ENCODE data around the gene ATOSB. TPM values are rescaled to one million over a fixed set of nuclear protein-coding genes. Genes with fewer than 3 reads are reported as not detected.

ATOSB gene
- polyA plus RNA-seq, 4 donors = 11.4 to 15.0 (median 13.4) TPM

DNA sequence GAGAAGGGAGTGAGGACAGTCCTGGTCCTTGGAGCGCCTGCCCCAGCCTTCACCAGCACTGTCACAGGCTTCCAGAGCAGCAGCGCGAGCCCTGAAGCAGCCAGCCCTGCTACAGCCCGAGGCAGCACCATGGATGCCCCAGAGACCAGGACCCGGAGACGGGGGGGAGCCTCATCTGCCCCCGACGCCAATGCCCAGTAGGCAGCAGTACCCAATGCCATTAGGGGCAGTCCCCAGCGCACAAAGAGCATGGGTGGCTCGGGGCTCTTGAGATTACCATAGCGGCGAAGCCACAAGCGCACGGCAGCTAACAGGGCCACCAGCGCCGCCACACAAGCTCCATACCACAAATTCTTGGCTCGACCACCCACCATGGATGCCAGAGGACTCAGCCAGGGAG is 24.1 kb downstream of the ATOSB start:
- DNase-seq (ENCODE audit: low read depth in 4 of 4, low spot score in 3 of 4) = no peak

DNA sequence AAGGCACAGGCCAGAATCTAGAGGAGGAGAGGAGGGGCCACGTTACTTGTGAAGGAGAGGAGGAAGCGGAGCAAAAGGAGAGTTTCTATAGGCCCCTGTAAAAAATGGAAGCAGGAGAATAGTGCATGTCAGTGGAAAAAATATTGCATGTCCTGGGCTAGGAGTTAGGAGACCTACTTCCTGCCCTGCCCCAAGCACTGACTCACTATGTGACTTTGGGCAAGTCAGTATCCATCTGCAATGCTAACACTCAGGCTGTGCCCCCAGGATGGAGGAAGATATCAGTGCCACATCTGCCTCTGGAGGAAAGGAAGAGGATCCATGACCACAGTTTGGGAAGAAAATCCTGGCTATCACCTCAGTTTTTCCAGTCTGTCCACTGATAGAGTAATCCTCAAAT is 26.2 kb downstream of the ATOSB start:
- DNase-seq (ENCODE audit: low read depth in 4 of 4, low spot score in 3 of 4) = no peak

DNA sequence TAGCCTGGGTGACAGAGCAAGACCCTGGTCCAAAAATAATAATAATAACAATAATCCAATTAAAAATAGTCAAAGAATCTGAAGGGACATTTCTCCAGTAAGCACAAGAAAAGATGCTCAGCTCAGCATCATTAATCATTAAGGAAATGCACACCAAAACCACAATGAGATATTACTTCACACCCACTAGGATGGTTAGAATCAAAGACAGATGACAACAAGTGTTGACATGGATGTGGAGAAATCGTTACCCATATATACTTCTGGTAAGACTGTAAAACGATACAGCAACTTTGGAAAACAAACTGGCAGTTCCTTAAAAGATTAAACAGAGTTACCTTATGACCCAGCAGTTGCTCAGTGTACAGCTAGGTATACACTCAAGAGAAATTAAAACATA is 30.6 kb downstream of the ATOSB start:
- DNase-seq (ENCODE audit: low read depth in 4 of 4, low spot score in 3 of 4) = no peak

DNA sequence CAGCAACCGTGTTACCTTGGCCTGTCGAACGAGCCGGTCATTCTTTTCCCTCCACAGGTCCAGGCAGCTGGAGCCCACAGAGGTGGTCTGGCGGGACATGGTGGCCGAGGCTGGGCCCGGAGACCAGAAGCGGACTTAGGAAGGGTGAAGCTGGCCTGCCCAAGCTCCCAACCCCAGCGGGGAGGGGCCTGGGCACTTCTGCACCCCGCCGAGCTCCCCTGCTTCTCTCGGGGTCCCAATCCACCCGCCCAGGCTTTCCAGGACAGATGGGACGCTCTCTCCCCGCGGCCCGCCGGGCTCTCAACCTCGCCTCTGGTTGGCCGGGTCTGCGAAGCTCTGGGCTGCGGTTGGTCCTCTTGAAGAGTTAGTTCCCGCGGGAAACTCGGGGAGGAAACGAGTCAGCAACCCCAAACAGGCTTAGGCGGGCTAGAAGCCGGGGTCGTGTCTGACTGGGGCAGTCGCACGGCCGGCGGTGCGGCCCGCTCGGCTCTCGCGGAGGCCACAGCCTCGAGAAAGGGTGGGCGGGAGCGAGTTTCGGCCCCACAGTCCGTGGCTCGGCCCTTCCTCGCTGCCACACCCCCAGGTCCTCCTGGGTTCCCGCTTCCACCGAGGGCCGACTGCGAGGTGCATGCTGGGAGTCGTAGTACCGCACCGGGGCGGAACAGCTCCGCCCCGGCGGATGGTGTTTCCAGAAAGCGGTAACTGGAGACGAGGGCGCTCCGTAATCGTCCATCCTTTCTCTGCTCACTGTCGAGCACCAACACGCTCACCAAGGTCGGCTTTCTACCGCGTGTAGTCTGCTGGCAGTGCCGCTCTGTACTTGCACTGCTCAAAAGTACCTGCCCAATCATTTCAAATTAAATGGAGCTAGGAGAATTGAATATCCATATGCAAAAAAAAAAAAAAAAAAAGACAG is 36.0 kb downstream of the ATOSB start, which contains the start of gene FANCG:
FANCG (minus strand) TSS at position 517 of the 916 bp plus-strand sequence; CDS start at position 99, 418 bp downstream.
- peak; percentile 83 to 85 (median 84) for DNase-seq (ENCODE audit: low read depth in 4 of 4, low spot score in 3 of 4)

DNA sequence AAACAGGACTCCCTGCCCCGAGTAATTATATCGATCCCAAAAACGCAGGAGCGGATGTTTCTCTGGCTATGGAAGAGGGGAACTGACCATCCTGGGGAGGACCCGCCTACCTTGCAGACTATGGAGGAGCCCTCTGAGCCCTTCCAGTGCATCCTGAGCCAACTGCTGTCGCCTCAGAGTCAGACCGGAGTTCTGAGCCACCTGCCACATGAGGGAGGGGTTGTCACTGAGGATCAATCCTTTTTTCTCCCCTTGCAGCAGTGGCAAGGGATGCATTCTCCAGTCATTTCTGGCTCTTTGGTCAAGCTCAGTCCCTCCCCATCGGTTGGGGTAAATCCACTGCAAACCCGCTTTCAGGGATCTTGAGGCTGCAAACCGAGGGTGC is 36.6 kb downstream of the ATOSB start:
- DNase-seq (ENCODE audit: low read depth in 4 of 4, low spot score in 3 of 4) = no peak

DNA sequence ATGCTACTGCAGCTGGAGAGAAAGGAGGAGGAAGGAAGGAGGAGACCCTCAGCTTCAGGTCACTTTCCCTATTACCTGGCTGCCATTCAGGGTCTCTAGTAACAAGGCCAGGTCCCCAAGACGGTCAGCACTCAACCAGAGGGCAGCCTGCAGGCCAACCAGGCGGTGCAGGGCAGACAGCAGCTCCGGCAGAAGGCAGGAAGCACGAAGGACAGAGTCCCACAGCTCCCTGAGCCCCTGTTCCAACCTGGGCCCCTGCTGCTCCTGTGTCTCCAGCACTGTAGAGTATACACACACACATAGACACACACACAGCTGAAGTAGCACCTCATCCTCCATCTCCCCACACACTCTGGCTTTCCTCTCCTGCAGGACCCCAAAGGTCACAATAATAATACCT is 37.6 kb downstream of the ATOSB start:
- DNase-seq (ENCODE audit: low read depth in 4 of 4, low spot score in 3 of 4) = no peak

DNA sequence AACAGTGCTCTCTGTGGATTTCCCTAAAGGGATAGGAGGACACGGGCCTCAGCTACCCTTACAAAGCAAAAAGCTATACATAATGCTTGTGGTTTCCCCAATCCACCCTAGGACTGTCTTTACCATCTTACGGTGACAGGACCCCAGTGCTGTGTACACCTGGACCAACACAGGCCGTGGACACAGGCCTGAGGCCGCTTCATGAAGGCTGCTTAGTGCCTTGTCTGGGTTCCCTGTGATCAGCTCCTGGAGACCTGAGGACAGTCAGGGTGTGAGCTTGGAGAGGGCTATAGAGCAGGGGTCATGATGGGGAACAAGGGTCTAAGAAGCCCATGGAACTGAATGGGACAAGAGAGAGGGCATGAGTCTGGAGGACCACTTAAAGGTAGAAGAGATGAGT is 38.8 kb downstream of the ATOSB start:
- DNase-seq (ENCODE audit: low read depth in 4 of 4, low spot score in 3 of 4) = no peak

DNA sequence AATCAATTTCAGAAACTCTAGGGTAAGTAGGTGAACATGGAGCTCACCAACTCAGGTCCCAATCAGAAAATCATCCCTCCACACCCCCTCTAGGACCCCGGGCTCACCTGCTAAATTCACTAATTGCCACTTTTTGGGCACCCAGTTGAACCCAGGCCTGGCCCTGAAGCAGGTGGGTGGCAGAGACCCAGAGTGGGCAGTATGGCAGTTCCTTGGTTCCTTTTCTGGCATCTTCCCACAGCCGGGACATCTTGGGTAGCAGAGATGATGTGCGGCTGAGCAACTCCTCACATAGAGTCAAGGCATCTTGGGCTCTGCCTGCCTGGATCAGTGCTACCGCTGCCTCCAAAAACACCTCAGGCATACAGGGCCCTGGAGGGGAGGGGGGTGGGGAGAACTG is 40.3 kb downstream of the ATOSB start:
- no peak for DNase-seq (ENCODE audit: low read depth in 4 of 4, low spot score in 3 of 4)

DNA sequence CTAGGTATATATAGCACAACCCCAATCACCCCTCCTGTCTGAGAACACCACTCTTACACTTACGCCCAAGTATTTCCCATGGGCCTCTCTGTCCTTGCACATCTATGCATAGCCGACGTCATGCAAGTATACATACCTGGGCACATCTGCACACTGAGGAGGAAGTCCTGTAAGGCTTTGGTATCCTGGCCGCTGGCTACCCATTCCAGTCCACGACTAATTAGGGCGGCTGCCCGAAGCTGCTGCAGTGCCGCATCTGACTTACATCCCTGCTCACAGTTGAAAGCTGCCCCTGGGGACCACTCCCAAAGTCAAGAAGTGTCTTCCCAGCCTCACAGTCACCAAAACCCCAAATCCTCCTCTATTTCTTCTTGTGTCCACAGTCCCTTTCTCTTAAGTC is 40.9 kb downstream of the ATOSB start:
- DNase-seq (ENCODE audit: low read depth in 4 of 4, low spot score in 3 of 4) = no peak

DNA sequence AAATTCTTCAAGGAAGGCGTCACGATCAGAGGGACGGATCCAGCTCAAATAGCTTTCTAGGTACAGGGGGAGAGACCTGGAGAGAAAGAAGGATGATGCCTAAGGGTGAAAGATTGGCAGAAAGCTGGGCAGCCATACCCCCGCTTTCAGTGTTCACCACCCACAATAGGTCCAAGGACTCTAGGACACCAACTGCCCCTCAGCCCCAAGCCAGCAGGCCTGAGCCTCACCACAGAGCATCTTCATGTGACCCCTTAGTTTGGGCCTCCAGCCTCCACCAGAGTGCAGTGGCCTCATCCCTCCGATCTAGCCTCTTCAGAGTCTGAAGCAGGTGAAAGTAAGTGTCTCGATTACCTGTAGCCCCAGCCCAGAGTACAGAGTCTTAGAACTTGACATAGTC is 41.5 kb downstream of the ATOSB start:
- no peak for DNase-seq (ENCODE audit: low read depth in 4 of 4, low spot score in 3 of 4)

DNA sequence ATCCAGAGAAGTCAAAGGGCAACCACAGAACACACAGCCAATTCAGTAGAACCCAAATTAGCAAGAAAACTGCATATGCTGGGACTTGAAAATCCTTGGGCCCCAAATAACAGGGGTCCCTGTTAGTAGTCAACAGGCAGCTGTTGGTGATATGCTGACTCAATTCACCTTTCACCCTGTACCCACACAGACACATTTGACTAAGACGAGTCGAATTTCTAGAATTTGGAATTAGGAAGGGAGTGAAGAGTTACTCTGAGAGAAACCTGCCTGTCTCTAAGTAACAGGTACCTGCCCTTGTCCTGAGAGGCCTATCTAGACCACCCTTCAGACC is 42.4 kb downstream of the ATOSB start:
- no peak for DNase-seq (ENCODE audit: low read depth in 4 of 4, low spot score in 3 of 4)

DNA sequence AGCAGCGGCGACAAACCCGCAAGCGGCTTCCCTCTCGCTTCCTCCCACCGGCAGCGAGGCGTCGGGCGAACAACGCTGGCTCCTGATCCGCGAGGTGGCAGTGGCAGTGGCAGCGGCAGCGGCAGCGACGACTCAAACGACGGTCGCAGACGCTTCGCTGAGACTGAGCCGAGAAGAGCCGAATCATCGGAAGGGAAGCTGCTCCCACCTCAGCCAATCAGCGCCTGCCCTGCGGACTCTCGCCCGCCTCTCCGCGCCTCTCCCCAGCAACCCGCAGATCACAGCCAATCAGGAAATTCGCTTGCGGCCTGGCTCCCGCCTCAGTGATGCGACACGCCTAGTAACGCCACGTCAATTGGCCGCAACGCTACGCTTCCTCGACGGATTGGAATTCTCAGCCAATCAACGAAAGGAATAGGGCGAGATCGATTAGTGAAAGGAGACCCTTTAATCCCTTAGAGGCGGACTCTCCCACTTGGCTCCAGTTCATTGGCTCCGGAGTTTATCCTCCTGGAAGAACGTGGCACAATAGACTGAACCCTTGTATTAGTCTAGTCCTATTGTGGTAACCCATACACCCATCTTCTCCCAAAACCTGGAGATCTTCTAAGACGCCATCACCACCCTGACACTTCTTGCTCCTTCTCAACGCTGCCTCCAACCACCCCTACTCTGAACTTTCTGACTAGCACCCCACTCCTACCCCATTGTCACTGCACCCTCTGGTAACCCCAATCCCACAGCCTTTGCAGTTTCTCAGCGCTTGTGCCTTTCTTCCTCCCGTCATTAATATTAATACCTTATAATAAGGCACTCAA is 43.0 kb downstream of the ATOSB start, which contains the start of gene VCP:
VCP (minus strand) TSS at position 165 of the 818 bp plus-strand sequence. CDS start 272 bp downstream, outside the sequence.
- peak; percentile 91 to 97 (median 94) for DNase-seq (ENCODE audit: low read depth in 4 of 4, low spot score in 3 of 4)

DNA sequence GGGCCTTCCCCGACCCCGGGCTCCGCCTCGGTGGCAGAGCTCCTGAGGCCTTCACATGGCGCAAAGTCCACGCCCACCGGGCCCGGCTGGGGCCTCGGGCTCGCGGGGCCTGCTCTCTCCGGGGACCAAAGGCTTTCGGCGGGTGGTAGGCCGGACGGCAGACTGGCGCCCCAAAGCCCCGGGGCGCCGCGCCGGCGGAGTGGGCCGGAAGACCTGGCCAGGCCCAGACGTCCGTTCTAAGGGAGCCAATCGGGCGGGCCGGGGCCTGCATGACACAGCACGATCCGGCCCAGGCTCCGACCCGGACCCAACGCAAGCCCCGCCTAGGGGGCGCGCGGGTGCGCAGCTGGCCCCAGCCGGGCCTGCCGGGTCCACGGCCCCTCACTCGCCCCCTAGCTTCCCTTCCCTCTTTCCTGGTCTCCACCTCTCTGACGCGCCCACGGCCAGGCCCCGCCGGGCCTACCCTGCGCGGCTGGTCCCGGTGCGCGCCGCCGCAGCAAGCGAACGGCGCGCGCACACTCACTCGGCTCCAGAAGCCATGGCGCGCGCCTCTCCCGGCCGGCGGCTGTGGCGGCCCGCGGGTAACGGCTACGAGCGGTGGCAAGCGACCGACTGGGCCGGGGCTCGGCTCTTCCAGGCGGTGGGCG is 43.7 kb downstream of the ATOSB start:
- DNase-seq (ENCODE audit: low read depth in 4 of 4, low spot score in 3 of 4) = peak; percentile 51 to 72 (median 68)

DNA sequence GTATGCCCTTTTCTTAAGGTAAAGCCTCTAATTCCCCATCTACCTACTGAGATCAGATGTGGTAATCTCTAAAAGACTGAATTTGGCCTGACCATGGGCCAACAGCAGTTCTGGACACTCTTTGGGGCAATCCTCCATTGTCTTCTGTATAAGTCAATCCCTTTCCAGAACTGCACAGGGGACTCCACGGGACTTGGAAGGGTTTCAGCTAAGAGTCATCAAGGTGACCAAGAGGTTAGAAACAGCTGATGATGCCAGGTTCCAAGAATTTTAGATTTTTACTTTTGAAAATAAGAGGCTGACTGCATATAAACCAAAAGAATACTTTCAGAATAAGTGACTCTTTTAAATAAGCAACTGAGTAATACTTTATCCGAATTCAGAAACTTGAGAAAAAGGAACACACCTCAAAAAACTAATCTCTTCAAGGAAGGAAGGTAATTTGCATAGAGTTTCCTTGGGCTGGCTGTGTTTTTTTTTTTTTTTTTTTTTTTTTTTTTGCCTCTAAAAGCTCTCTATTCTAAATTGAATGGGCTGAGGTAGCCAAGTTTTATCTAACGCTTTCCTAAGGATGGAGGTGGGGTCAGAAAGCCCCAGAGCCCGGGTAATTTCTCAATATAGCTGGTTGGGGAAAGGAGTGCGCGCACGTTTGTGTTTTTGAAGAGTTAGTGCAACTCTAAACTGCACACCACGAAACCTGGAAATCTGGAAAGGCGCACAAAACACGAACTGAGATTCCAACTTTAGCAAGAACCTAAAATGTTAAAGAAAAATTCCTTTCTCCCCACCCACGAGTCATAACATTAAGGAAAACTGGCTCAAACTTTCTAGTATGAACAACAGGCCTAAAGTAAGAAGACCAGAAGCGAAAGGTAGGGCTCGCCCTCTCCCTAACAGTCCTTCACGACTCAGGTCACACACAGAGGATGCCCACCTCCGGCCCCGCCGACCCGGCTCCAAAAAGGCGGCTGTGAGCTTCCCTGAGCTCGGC is 44.5 kb downstream of the ATOSB start:
- DNase-seq (ENCODE audit: low read depth in 4 of 4, low spot score in 3 of 4) = no peak

DNA sequence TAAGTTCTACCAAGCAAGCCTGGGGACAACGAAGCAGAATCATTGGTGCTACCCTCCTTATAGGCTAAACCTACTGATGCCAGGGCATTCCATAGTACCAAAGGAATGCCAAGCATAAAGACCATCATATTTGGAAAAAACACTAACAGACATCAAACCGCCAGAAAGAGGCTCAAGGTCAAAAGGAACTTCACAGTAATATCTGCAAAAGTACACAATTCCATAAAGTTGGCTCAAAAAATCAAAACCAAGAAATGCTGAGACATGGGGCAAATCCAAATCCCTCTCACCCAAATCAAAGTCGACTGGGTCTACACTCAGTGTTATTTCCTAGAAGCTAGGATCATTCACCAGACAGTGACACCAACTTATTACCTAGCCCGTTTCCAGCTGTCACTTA is 46.6 kb downstream of the ATOSB start:
- no peak for DNase-seq (ENCODE audit: low read depth in 4 of 4, low spot score in 3 of 4)

DNA sequence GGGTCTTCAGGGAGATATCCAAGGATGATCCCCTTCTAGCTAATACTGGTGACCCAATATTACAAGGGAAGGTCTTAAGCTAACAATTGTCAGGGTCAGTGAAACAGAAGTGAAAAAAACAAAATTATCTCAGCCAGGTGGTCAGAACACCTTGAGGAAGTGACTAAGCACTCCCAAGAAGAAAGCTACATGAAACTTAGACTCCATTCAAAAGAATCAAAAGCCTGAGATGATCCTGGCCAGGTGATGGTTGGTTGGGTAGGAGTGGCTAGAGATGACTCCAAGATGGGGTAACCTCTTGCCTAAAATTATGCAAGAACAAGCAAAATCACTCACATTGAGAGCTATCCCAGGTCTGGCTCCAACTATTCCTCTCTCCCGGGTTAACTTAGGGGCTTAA is 48.6 kb downstream of the ATOSB start:
- no peak for DNase-seq (ENCODE audit: low read depth in 4 of 4, low spot score in 3 of 4)

DNA sequence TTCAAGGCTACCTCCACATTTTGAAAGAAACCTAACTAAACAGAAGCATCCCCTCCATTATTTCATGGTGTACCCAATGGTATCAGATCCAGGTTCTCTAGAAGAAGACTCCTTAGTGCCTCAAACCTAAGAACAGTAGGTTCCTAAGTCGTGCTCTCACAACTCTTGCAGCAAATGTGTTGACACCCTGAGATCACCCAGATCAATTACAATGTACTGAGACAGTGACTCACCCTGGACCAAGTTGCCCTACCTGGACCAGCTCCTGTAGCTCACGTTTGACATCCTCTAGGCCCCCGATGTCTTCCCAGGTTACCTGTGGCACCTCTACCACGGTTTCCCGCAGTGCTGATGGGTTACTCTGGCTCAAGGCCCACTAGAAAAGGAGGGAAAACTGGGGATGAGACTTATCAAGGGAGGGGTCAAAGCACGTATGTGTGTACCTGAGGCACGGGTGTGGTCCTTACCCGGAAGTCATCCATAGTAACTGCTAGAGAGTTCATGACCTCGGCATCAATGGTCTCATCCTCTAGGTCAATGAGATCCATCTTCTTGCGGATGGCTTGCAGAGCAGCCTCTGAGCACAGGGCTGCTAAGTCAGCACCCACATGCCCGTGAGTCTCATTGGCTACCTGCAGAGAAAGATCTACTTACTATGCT is 55.0 kb downstream of the ATOSB start:
- DNase-seq (ENCODE audit: low read depth in 4 of 4, low spot score in 3 of 4) = no peak

DNA sequence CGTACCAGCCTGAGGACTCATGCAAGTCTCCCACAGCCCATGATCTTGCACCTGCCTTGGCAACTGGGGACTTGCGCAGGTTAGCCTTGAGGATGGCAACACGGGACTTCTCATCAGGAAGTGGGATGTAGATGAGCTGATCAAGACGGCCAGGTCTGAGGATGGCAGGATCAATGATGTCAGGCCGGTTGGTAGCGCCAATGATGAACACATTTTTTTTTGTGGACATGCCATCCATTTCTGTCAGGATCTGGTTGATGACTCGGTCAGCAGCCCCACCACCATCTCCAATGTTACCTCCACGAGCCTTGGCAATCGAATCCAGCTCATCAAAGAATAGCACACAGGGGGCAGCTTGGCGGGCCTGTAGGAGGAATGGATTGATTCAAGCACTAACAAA is 56.2 kb downstream of the ATOSB start:
- DNase-seq (ENCODE audit: low read depth in 4 of 4, low spot score in 3 of 4) = no peak

DNA sequence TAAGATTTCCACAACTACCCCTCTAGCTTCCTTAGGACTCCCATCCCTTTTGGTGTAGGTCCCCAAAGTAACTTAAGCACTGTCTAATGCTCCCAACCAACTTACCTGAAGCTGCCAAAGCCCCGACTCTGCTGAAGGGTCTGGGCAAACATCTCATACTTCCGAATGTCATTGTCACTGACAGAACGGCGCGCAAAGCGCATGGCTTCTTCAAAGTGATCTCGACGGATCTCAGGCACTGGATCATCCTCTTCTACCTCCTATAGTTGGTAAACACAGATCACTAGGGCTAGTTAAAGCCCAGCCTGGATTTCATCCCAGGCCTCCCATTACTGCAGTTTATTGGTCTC is 58.4 kb downstream of the ATOSB start:
- no peak for DNase-seq (ENCODE audit: low read depth in 4 of 4, low spot score in 3 of 4)
